Ammon's horn (tissue), 1 donor: ENCODE data around the gene CDH16.
"Not testable (repeated sequence)": the region's sequence is repeated elsewhere in the genome, so short reads cannot be mapped to it uniquely, and the experiment has no call there.

ENCODE experiments used
- DNase-seq: peaks from one replicate; pipeline ENCODE4 v3.0.0-alpha.2; 2016; ENCODE audit warnings: low spot score

The CDH16 gene, protein sequence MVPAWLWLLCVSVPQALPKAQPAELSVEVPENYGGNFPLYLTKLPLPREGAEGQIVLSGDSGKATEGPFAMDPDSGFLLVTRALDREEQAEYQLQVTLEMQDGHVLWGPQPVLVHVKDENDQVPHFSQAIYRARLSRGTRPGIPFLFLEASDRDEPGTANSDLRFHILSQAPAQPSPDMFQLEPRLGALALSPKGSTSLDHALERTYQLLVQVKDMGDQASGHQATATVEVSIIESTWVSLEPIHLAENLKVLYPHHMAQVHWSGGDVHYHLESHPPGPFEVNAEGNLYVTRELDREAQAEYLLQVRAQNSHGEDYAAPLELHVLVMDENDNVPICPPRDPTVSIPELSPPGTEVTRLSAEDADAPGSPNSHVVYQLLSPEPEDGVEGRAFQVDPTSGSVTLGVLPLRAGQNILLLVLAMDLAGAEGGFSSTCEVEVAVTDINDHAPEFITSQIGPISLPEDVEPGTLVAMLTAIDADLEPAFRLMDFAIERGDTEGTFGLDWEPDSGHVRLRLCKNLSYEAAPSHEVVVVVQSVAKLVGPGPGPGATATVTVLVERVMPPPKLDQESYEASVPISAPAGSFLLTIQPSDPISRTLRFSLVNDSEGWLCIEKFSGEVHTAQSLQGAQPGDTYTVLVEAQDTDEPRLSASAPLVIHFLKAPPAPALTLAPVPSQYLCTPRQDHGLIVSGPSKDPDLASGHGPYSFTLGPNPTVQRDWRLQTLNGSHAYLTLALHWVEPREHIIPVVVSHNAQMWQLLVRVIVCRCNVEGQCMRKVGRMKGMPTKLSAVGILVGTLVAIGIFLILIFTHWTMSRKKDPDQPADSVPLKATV

GRCh38 chr16:66918803-66919568, at the start of gene CDH16:
Gene CDH16, minus strand, starts transcription at chr16:66918885. Its CDS starts 820 bp downstream, at chr16:66918065.
- DNase-seq = no peak

DNA sequence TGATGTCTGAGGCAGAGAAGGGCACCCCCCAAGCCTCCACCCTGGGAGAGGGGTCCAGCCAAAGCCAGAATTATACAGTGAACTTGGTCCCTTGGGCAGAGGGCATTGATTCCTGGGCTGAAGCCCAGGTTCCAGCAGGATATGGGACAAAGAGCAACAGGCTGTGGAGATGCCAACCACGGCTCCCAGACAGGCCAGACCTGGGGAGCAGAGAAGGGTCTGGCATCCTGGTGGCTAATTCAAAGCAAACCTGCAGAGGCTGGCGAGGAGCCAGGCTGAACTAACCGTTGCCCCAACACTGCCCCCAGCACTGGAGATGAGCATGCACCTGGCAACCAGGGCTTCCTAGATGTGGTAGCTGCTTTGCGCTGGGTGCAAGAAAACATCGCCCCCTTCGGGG, 45.4 kb upstream of the CDH16 start:
- no peak for DNase-seq

- no peak for DNase-seq
Observed at GRCh38 chr16:66961914-66962313, 43.2 kb upstream of the CDH16 start.

DNA sequence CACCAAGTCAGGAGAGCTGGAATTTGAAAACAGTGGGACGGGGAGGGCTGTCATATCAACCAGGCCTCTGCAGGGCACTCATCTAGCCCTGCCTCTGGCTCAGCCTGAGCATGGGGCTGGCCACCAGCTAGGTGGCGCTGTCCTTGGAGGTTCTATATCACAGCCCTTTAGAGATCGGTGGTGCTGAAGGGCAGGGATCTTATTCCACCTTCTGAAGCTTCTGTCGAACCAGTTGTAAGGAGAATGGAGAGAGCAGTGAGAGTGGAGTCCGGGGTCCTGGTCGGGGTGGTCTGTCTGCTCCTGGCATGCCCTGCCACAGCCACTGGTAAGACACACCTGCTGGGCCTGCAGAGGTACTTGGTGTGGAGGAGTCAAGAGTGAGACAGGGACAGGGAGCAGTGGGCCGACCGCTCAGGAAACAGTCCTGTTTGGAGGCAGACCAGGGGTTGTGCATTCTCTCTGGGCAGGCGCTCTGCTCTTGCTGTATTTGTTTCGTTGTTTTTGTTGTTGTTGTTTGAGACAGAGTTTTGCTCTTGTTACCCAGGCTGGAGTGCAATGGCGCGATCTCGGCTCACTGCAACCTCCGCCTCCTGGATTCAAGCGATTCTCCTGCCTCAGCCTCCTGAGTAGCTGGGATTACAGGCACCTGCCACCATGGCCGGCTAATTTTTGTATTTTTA, 42.5 kb upstream of the CDH16 start, which contains the start of gene CES3:
Gene CES3 (plus strand): TSS at position 202 of the 680 bp plus-strand sequence. CDS start 42 bp downstream, at position 244.
- peak; percentile 73 for DNase-seq

DNA sequence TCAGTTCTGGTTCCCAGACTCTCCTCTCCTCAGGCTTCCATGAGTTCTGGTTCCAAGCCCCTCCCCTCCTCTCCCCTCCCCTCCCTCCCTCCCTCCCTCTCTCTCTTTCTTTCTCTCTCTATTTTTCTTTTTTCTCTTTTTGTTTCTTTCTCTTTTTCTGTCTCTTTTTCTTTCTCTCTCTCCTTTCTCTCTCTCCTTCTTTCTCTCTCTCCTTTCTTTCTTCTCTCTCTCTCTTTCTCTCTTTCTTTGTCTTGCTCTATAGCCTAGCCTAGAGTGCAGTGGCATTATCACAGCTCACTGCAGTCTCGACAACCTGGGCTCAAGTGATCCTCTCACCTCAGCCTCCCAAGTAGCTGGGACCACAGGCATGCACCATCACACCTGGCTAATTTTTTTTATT, 41.6 kb upstream of the CDH16 start:
- DNase-seq = no peak

DNA sequence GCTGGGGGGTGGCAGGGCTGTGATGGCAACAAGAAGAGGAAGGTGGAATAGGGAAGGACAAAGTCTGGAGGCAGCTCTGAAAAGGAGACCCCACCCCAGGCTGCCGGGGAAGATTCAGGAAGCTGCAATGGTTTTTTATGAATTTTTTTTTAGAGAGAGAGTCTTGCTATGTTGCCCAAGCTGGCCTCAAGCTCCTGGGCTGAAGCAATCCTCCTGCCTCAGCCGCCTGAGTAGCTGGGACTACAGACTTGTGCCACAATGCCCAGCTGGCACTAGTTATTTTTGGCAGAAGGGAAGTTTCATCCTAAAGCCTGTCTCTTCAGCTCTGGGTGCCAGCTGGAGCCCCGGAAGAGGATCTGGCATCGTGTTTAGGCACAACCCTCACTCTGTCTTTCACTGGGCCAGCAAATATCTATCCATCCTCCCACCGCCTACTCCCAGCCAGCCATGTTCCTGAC, 41.0 kb upstream of the CDH16 start:
- DNase-seq = peak; percentile 67

GRCh38 chr16:66958857-66959703, 40.4 kb upstream of the CDH16 start:
- DNase-seq = no peak

- DNase-seq = not testable (repeated sequence)
Observed at GRCh38 chr16:66956154-66956457, 37.4 kb upstream of the CDH16 start.

GRCh38 chr16:66955363-66956153, 36.9 kb upstream of the CDH16 start:
- DNase-seq = not testable (repeated sequence)

GRCh38 chr16:66954097-66954659, 35.5 kb upstream of the CDH16 start:
- DNase-seq = peak; percentile 89

DNA sequence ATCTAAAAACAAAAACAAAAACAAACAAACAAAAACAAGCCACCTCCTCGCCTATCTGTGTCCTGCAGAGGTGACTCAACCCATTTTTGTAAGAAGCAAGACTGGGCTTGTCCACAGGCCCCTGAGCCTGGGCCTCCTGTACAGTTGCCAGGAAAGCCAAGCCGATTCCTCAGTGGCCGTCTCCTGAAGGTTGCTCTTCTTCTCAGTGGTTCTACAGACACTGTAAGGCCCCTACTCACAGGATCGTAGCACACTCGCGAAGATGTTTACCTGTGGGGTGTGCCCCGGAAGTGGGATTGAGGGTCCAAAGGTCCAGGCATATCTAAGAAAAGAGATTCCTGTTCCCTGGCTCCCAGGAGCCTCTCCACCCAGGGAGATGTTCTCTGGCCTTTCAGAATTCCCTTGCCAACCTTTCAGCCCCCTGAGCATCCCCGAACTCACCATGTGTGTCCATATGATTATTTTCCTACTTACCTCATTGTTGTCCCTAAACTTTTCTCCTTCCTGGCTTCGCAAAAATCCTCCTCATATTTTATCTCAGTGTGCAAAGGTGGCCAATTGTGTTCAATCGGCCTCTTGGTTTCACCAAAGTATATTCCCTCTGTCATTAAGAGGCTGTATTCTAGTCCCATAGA, 34.9 kb upstream of the CDH16 start:
- no peak for DNase-seq

DNA sequence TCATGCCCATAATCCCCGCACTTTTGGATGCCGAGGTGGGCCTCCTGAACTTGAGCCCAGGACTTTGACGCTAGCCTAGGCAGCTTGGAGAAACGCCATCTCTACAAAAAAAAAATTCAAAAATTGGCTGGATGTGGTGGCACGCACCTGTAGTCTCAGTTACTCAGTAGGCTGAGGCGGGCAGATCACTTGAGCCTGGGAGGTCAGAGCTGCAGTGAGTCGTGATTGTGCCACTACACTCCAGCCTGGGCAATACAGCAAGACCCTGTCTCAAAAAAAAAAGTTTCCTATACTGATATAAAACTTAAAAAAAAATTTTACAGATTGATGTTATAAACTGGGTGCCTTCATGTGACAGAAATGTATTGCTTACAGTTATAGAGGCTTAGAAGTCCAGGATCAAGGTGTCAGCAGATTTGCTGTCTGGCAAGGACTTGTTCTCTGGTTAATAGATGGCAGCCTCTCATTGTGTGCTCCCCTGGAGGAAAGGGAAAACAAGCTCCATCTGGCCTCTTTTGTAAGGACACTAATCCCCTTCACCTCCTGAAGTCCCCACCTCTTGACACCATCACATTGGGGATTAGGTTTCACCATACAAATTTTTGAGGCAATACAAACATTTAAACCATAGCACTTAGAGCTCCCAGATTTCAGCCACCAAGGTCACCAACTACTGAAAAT, 33.9 kb upstream of the CDH16 start:
- no peak for DNase-seq

DNA sequence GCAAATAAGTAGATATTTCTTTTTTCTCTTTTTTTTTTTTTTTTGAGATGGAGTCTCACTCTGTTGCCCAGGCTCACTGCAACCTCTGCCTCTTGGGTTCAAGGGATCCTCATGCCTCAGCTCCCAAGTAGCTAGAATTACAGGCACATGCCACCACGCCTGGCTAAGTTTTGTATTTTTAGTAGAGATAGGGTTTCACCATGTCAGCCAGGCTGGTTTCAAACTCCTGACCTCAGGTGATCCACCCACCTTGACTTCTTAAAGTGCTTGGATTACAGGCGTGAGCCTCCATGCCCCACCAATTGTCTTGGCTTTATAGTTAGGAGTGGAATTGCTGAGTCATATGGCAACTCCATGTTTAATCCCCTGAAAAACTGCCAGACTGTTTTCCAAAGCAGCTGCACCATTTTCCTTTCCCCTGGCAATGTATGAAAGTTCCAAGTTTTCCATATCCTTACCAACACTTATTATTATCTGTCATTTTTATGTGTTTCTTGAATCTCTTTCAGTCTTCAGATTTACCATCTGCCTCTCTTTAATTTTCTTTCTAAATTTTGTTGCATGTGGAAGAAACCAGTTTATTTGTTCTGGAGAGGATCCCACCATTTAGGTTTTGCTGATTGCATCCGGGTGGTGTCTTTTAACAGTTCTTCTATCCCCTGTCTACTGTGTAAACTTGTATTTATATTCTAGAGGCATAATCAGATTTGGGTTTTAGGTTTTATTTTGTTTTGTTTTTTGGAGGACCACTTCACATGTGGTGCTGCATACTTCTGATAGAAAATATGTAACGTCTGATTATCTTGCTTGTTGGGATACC, 32.5 kb upstream of the CDH16 start:
- no peak for DNase-seq

GRCh38 chr16:66950437-66950836, 31.8 kb upstream of the CDH16 start:
- no peak for DNase-seq

DNA sequence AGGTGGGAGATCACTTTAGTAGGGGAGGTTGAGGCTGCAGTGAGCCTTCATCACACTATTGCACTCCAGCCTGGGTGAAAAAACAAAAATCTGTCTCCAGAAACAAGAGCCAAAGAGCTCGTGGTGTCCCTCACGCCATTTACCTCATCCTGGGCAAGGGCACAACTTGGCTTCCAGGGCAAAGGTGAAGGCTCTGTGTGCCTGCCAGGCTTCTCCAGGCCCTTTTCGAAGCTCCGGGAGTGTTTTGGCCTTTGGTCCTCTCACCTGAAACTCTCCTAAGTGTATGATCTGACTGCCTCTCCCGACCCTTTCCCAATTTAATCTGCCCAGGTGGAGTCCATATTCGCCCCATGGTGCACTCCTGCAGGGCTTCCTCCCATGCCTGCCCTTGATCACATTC, 30.8 kb upstream of the CDH16 start:
- no peak for DNase-seq

DNA sequence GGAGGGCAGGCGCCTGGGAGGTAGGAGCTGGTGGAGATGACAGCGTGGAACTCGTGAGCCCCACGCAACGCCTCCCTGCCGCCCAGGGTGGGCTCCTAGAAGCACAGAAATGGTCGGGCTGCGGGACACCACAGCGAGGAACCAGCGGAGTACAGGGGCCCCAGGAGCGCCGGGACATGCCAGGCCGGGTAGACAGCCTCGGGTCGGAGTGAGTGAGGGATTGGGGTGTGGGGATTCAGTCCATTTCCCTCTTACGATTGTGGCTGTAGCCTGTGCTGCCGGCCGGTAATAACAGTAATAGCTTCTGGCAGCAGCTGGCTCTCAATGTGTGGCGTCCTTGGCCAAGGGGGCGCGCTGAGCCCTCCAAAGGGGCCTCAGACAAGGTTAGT, 30.1 kb upstream of the CDH16 start:
- DNase-seq = no peak

- DNase-seq = no peak
Observed at GRCh38 chr16:66948134-66948836, 29.6 kb upstream of the CDH16 start.
